Keratinocyte (primary cell): ENCODE data around the gene DGKD. TPM values are rescaled to one million over a fixed set of nuclear protein-coding genes. Genes with fewer than 3 reads are reported as not detected.

Experiments
- DNase-seq: peaks from one replicate; pipeline ENCODE4 v3.0.0-alpha.2; 2011; ENCODE audit warnings: low read depth, missing footprints, low spot score
- FAIRE-seq: peaks from 2 replicates; lab custom pipeline; 2011; peaks lifted over from hg19 to GRCh38; lab: Jason Lieb, UNC
- H2AFZ ChIP-seq: 2 replicates; pipeline ENCODE4 v1.6.0; 2012; ENCODE audit warnings: low read length, control low read depth, inconsistent platforms; ENCODE audit not compliant: control insufficient read depth
- H3K27ac ChIP-seq: 2 replicates; pipeline ENCODE4 v1.5.1; 2011; ENCODE audit warnings: low read length; ENCODE audit not compliant: control insufficient read depth, insufficient read depth
- H3K27me3 ChIP-seq: 3 replicates; pipeline ENCODE4 v1.6.0; 2011; ENCODE audit warnings: low read length; ENCODE audit not compliant: control insufficient read depth, insufficient read depth; ENCODE audit errors: extremely low read depth
- H3K36me3 ChIP-seq, 2 experiments: 2 replicates in 1 of 2; 3 replicates in 1 of 2; pipeline ENCODE4 v1.5.1; 2011; ENCODE audit warnings: low read length in 2 of 2, mild to moderate bottlenecking in 1 of 2; ENCODE audit not compliant: control insufficient read depth in 2 of 2, insufficient read depth in 2 of 2; ENCODE audit errors: extremely low read depth in 1 of 2
- H3K4me1 ChIP-seq: 3 replicates; pipeline ENCODE4 v1.5.1; 2011; ENCODE audit warnings: low read length; ENCODE audit not compliant: control insufficient read depth, insufficient read depth; ENCODE audit errors: extremely low read depth
- H3K4me2 ChIP-seq: 3 replicates; pipeline ENCODE4 v1.6.0; 2011; ENCODE audit warnings: low read depth, low read length; ENCODE audit not compliant: control insufficient read depth, insufficient read depth; ENCODE audit errors: extremely low read depth
- H3K4me3 ChIP-seq, 3 experiments: fragments of 200-600 bp in 1 of 3; sonication (generic) in 1 of 3; 2 replicates in 2 of 3; 3 replicates in 1 of 3; pipeline ENCODE4 v1.5.1; 2011 to 2016; ENCODE audit warnings: low read length in 3 of 3, mild to moderate bottlenecking in 3 of 3, control low read depth in 2 of 3, inconsistent platforms in 1 of 3, low read depth in 1 of 3, mixed read lengths in 1 of 3, mixed run types in 1 of 3, moderate library complexity in 1 of 3; ENCODE audit not compliant: control insufficient read depth in 2 of 3, insufficient read depth in 2 of 3; ENCODE audit errors: extremely low read depth in 1 of 3
- H3K79me2 ChIP-seq: 2 replicates; pipeline ENCODE4 v1.6.0; 2012; ENCODE audit warnings: low read length; ENCODE audit not compliant: control insufficient read depth, insufficient read depth
- H3K9ac ChIP-seq: 3 replicates; pipeline ENCODE4 v1.6.0; 2011; ENCODE audit warnings: low read length; ENCODE audit not compliant: control insufficient read depth, insufficient read depth; ENCODE audit errors: extremely low read depth
- H3K9me1 ChIP-seq: 3 replicates; pipeline ENCODE4 v1.6.0; 2011; ENCODE audit warnings: low read length; ENCODE audit not compliant: control insufficient read depth, insufficient read depth; ENCODE audit errors: extremely low read depth
- H3K9me3 ChIP-seq: 2 replicates; pipeline ENCODE4 v1.5.1; 2012; ENCODE audit warnings: low read depth, low read length; ENCODE audit not compliant: control insufficient read depth
- H4K20me1 ChIP-seq: 3 replicates; pipeline ENCODE4 v1.6.0; 2011; ENCODE audit warnings: low read length; ENCODE audit not compliant: control insufficient read depth, insufficient read depth; ENCODE audit errors: extremely low read depth
- EZH2 ChIP-seq: IDR thresholded peaks from one replicate; pipeline ENCODE4 v1.6.1; 2012; ENCODE audit warnings: inconsistent platforms, mild to moderate bottlenecking, low read length, moderate library complexity
- dilution Hi-C: fragments of 300-500 bp; cut with MboI; formaldehyde crosslinking; loops from one replicate; pipeline ENCODE4 v1.7.0; 2020; ENCODE audit warnings: low sequenced_read_pairs; ENCODE audit not compliant: extremely low pct_ligation_motif_present
- polyA plus RNA-seq, 5 experiments: library from polyadenylated mRNA; depleted of rRNA in 3 of 5; stranded (reverse) in 3 of 5; stranded (forward) in 1 of 5; unstranded in 1 of 5; fragments of >200 nt; gene quantifications; 1 replicate in 1 of 5; 2 replicates in 3 of 5; 3 replicates in 1 of 5; pipeline versions ENCODE4 v1.2.1 to v1.2.3, GENCODE V29; 2011 to 2012; ENCODE audit warnings: missing spikeins in 2 of 5, low read depth in 1 of 5, low replicate concordance in 1 of 5
- TF ChIP-seq, protein P1 (sequence below), 3 experiments: IDR thresholded peaks in 1 of 3; conservative IDR thresholded peaks in 1 of 3; optimal IDR thresholded peaks in 1 of 3; 2 replicates in 2 of 3; 3 replicates in 1 of 3; pipeline versions ENCODE3 to v1.5.1; 2011; ENCODE audit warnings: low read length in 3 of 3, mild to moderate bottlenecking in 3 of 3, moderate library complexity in 2 of 3, control low read depth in 1 of 3, inconsistent platforms in 1 of 3; ENCODE audit not compliant: insufficient read depth in 2 of 3; ENCODE audit errors: extremely low read depth in 1 of 3

The DGKD gene
- polyA plus RNA-seq, 1 donor (not counting 4 experiments of a cell fraction or from before 2014, with no cell fraction given), result 6.1 TPM

DNA sequence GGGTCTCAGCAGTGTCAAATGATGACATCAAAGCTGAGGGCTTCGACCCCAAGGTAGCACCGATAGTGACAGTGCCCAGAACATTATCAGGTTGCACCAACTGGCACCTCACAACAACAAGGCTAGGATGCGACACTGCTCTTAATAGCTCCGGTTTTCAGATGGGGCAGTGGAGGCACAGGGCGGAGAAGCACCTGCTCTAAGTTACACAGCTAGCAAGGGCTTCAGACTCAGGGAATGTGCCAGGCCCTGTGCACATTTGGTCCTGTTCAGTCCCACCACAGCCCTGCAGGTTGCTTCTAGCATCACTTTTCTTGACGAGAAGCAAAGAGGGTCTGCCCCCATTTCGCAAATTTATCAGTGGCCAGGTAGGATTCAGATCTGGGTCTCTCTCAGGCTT is 74.1 kb downstream of the DGKD start:
- H4K20me1 ChIP-seq, result no peaks in the 10 kb centered on the region
- H3K4me2 ChIP-seq, result no peak overlapping the region
- no peak overlapping the region for H3K27ac ChIP-seq
- H3K79me2 ChIP-seq, result no peaks in the 10 kb centered on the region
- H3K9me3 ChIP-seq, result peaks cover 4% of the 10 kb centered on the region
- H3K36me3 ChIP-seq, result no peaks in the 10 kb centered on the region
- no peak overlapping the region for H3K9ac ChIP-seq
- no peak overlapping the region for H2AFZ ChIP-seq
- H3K4me3 ChIP-seq, result no peak overlapping the region
- dilution Hi-C loops, result no loop called here
- DNase-seq (no peak), FAIRE-seq (no peak)
- peaks cover 11% of the 10 kb centered on the region for H3K4me1 ChIP-seq
- H3K27me3 ChIP-seq, result no peaks in the 10 kb centered on the region
- TF ChIP-seq, protein P1, sequence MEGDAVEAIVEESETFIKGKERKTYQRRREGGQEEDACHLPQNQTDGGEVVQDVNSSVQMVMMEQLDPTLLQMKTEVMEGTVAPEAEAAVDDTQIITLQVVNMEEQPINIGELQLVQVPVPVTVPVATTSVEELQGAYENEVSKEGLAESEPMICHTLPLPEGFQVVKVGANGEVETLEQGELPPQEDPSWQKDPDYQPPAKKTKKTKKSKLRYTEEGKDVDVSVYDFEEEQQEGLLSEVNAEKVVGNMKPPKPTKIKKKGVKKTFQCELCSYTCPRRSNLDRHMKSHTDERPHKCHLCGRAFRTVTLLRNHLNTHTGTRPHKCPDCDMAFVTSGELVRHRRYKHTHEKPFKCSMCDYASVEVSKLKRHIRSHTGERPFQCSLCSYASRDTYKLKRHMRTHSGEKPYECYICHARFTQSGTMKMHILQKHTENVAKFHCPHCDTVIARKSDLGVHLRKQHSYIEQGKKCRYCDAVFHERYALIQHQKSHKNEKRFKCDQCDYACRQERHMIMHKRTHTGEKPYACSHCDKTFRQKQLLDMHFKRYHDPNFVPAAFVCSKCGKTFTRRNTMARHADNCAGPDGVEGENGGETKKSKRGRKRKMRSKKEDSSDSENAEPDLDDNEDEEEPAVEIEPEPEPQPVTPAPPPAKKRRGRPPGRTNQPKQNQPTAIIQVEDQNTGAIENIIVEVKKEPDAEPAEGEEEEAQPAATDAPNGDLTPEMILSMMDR (optimal IDR thresholded peaks at IDR 0.05 in 1 of 3, IDR thresholded peaks at IDR 0.05 in 1 of 3, conservative IDR thresholded peaks at IDR 0.05 in 1 of 3; ENCODE audit: extremely low read depth in 1 of 3, insufficient read depth in 2 of 3, low read length in 3 of 3), result no peak
- no peak for TF ChIP-seq EZH2
- H3K9me1 ChIP-seq, result no peaks in the 10 kb centered on the region

GRCh38 chr2:233429175-233429897 is 75.0 kb downstream of the DGKD start:
- Histone ChIP-seq H3K9me1 (no peaks in the 10 kb centered on the region), H3K79me2 (no peaks in the 10 kb centered on the region), H3K4me2 (no peak overlapping the region), H3K9ac (no peak overlapping the region), H3K9me3 (peaks cover 4% of the 10 kb centered on the region), H3K4me3 (no peak overlapping the region), H3K4me1 (peaks cover 11% of the 10 kb centered on the region), H3K27me3 (no peaks in the 10 kb centered on the region), H4K20me1 (no peaks in the 10 kb centered on the region), H3K36me3 (no peaks in the 10 kb centered on the region), H3K27ac (no peak overlapping the region), H2AFZ (no peak overlapping the region)
- dilution Hi-C loops, result no loop called here
- no peak for TF ChIP-seq EZH2
- TF ChIP-seq, protein P1 (optimal IDR thresholded peaks at IDR 0.05 in 1 of 3, IDR thresholded peaks at IDR 0.05 in 1 of 3, conservative IDR thresholded peaks at IDR 0.05 in 1 of 3; ENCODE audit: extremely low read depth in 1 of 3, insufficient read depth in 2 of 3, low read length in 3 of 3), result no peak
- FAIRE-seq (no peak), DNase-seq (no peak)
